PC-3 (cell line): ENCODE measurements around the gene UBE2H. TPM values are rescaled to one million over a fixed set of nuclear protein-coding genes. Genes with fewer than 3 reads are reported as not detected.

Experiments
- ATAC-seq: fragments of 200-7000 bp; cut with Tn5 transposase; 2 replicates; pipeline ENCODE4 v1.9.1; 2020; ENCODE audit warnings: mild to moderate bottlenecking, moderate library complexity
- BruUV-seq: library from RNA; stranded (reverse); fragments of 400-500 nt; replicated peaks from 2 replicates; lab custom pipeline; 2021; lab: Mats Ljungman, UMichigan
- CTCF ChIA-PET: fragments of 300-600 bp; sonication (Branson Sonifier 250); formaldehyde crosslinking; loops from one replicate; lab custom pipeline; 2022; ENCODE audit warnings: antibody characterized with exemption; lab: Charles Lee
- POLR2A ChIA-PET: fragments of 300-600 bp; sonication (Branson Sonifier 250); formaldehyde crosslinking; loops from one replicate; lab custom pipeline; 2022; ENCODE audit warnings: antibody characterized with exemption; ENCODE audit not compliant: unreplicated experiment; lab: Charles Lee
- DNase-seq: peaks from one replicate; pipeline ENCODE4 v3.0.0-alpha.2; 2015
- H2AFZ ChIP-seq: fragments of 300-600 bp; sonication (generic); 2 replicates; pipeline ENCODE4 v1.6.0; 2016; ENCODE audit warnings: antibody characterized with exemption, low read length
- H3F3A ChIP-seq: fragments of 300-600 bp; sonication (generic); one replicate; pipeline ENCODE4 v1.6.0; 2017; ENCODE audit warnings: antibody characterized with exemption, low read length, control low read depth, mild to moderate bottlenecking; ENCODE audit not compliant: unreplicated experiment
- H3K27ac ChIP-seq: fragments of 300-600 bp; sonication (generic); 2 replicates; pipeline ENCODE4 v1.5.1; 2016; ENCODE audit warnings: mild to moderate bottlenecking, low read length
- H3K27me3 ChIP-seq: fragments of 300-600 bp; sonication (generic); 2 replicates; pipeline ENCODE4 v1.6.1; 2016; ENCODE audit warnings: low read length, mixed read lengths
- H3K36me3 ChIP-seq: fragments of 300-600 bp; sonication (generic); 2 replicates; pipeline ENCODE4 v1.6.1; 2016; ENCODE audit warnings: low read depth, mixed run types, low read length, mixed read lengths
- H3K4me1 ChIP-seq: fragments of 300-600 bp; sonication (generic); 2 replicates; pipeline ENCODE4 v1.5.1; 2016; ENCODE audit warnings: low read length; ENCODE audit not compliant: insufficient read depth
- H3K4me2 ChIP-seq: fragments of 300-600 bp; sonication (generic); 2 replicates; pipeline ENCODE4 v1.6.0; 2016; ENCODE audit warnings: low read length
- H3K4me3 ChIP-seq: fragments of 300-600 bp; sonication (generic); 2 replicates; pipeline ENCODE4 v1.5.1; 2016; ENCODE audit warnings: mild to moderate bottlenecking, low read length, mixed read lengths
- H3K79me2 ChIP-seq: fragments of 300-600 bp; sonication (generic); 2 replicates; pipeline ENCODE4 v1.6.1; 2017; ENCODE audit warnings: low read length, mixed read lengths
- H3K9ac ChIP-seq: fragments of 300-600 bp; sonication (generic); 2 replicates; pipeline ENCODE4 v1.6.0; 2016; ENCODE audit warnings: mild to moderate bottlenecking, low read length
- H3K9me2 ChIP-seq: fragments of 300-600 bp; sonication (generic); replicated peaks from 2 replicates; pipeline ENCODE4 v1.6.1; 2016; ENCODE audit warnings: mixed run types, low read length, mixed read lengths
- H3K9me3 ChIP-seq: fragments of 300-600 bp; sonication (generic); 2 replicates; pipeline ENCODE4 v1.6.1; 2016; ENCODE audit warnings: low read length, mixed read lengths
- H4K20me1 ChIP-seq: fragments of 300-600 bp; sonication (generic); 2 replicates; pipeline ENCODE4 v1.6.1; 2016; ENCODE audit warnings: low read length, mixed read lengths
- EZH2 ChIP-seq: fragments of 300-600 bp; sonication (generic); IDR thresholded peaks from one replicate; pipeline ENCODE4 v1.6.1; 2017; ENCODE audit warnings: antibody characterized with exemption, mild to moderate bottlenecking, low read length; ENCODE audit not compliant: unreplicated experiment
- EZH2phosphoT487 ChIP-seq: fragments of 300-600 bp; sonication (generic); IDR thresholded peaks from 2 replicates; pipeline ENCODE4 v1.6.1; 2018; ENCODE audit warnings: mild to moderate bottlenecking, antibody characterized with exemption, low read length, borderline replicate concordance
- intact Hi-C: fragments of 100-400 bp; cut with micrococcal nuclease; formaldehyde crosslinking; loops from 2 replicates; pipeline ENCODE4 v1.9.0; 2023
- total RNA-seq: library from RNA; depleted of rRNA; stranded (reverse); fragments of >200 nt; gene quantifications from 2 replicates; pipeline ENCODE4 v1.2.3, GENCODE V29; 2014
- TF ChIP-seq, protein P1 (sequence below): fragments of 300-600 bp; sonication (generic); conservative IDR thresholded peaks from 2 replicates; pipeline ENCODE4 v1.5.1; 2017; ENCODE audit warnings: antibody characterized with exemption, low read depth, mild to moderate bottlenecking, low read length

UBE2H gene
- total RNA-seq, 1 experiment from 2014 or later: 62.5 TPM

DNA sequence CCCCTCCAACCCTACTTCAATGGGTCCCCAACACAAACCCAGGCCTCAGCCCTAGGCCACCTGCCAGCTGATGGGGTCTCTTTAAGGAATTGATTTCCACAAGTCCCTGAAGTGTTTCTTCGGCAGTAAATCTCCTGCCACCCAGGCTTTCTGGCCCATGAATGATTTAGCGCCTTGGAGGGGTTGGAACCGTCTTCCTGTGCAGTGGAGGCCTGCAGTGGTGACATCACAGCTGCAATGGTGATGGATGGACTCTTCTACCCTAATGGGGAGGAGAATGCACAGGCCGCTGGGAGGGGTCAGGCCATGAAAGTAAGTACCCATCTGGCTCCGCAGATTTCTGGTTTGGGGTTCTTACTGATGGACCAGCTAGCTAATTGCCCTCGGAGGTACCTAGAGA is 163.8 kb downstream of the UBE2H start:
- Histone ChIP-seq H3K4me2 (no peak overlapping the region), H3K4me3 (no peak overlapping the region), H3K9ac (no peak overlapping the region), H2AFZ (no peak overlapping the region), H3K4me1 (peaks cover 16% of the 10 kb centered on the region; the same call in 1 of the 2 replicates), H3K27me3 (no peaks in the 10 kb centered on the region), H3K9me2 (no peaks in the 10 kb centered on the region), H3F3A (no peaks in the 10 kb centered on the region), H3K36me3 (no peaks in the 10 kb centered on the region), H3K79me2 (no peaks in the 10 kb centered on the region), H3K27ac (no peak overlapping the region), H3K9me3 (no peaks in the 10 kb centered on the region), H4K20me1 (no peaks in the 10 kb centered on the region)
- intact Hi-C loops: no loop called here
- ChIA-PET POLR2A (no interaction called here), CTCF (no interaction called here)
- DNase-seq (no peak), ATAC-seq (no peak)
- BruUV-seq: no TSS peak
- TF ChIP-seq EZH2 (no peak), EZH2phosphoT487 (no peak)
- TF ChIP-seq, protein P1, sequence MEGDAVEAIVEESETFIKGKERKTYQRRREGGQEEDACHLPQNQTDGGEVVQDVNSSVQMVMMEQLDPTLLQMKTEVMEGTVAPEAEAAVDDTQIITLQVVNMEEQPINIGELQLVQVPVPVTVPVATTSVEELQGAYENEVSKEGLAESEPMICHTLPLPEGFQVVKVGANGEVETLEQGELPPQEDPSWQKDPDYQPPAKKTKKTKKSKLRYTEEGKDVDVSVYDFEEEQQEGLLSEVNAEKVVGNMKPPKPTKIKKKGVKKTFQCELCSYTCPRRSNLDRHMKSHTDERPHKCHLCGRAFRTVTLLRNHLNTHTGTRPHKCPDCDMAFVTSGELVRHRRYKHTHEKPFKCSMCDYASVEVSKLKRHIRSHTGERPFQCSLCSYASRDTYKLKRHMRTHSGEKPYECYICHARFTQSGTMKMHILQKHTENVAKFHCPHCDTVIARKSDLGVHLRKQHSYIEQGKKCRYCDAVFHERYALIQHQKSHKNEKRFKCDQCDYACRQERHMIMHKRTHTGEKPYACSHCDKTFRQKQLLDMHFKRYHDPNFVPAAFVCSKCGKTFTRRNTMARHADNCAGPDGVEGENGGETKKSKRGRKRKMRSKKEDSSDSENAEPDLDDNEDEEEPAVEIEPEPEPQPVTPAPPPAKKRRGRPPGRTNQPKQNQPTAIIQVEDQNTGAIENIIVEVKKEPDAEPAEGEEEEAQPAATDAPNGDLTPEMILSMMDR: no peak

DNA sequence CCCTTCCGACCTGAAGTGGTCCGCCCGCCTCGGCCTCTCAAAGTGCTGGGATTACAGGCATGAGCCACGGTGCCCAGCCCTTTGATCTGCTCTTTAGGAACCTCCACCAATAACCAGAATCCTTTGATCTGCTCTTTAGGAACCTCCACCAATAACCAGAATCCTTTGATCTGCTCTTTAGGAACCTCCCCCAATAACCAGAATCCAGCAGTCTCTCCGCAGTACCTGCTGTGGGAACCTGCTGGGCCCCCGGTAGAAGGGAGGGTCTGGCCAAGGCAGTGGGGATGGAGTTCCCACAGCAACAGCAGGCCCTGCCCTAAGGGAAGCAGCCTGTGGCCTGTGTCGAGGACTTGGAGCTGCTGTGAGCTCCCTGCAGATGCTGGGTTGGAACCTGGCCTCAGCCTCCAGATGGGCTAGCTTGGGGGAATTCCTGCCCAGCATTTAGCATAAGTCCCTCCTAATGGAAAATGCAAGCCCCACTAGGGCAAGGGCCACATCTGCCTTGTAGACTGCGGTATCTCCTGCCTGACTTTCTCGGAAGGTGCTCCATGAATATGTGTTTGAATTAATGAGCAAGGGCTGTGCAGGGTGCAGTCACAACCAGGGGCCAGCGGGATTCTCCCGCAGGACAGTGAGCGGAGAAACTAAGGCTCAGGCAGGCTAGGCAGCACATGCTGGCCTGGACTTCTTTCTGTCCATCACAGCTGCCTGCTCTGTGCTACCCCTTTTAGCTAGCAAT is 165.8 kb downstream of the UBE2H start:
- H3K9ac ChIP-seq: no peak overlapping the region
- intact Hi-C loops: no loop called here
- DNase-seq: no peak
- no peak overlapping the region for H2AFZ ChIP-seq
- H3F3A ChIP-seq: no peaks in the 10 kb centered on the region
- no peaks in the 10 kb centered on the region for H3K9me2 ChIP-seq
- CTCF ChIA-PET: interaction anchor here (1.5 kb wide), 1 partner anchor 38 kb away, joined by 4 read pairs; no protein-coding TSS in a partner anchor
- TF ChIP-seq EZH2phosphoT487 (no peak), EZH2 (no peak)
- TF ChIP-seq, protein P1: no peak
- H3K4me2 ChIP-seq: no peak overlapping the region
- ATAC-seq: no peak
- no peak overlapping the region for H3K4me3 ChIP-seq
- H3K4me1 ChIP-seq: peaks cover 16% of the 10 kb centered on the region; the same call in 1 of the 2 replicates
- no peaks in the 10 kb centered on the region for H3K36me3 ChIP-seq
- H3K79me2 ChIP-seq: no peaks in the 10 kb centered on the region
- H3K27me3 ChIP-seq: no peaks in the 10 kb centered on the region
- POLR2A ChIA-PET: no interaction called here
- no TSS peak for BruUV-seq
- no peak overlapping the region for H3K27ac ChIP-seq
- H3K9me3 ChIP-seq: no peaks in the 10 kb centered on the region
- no peaks in the 10 kb centered on the region for H4K20me1 ChIP-seq
